H9 (cell line): ENCODE results near the gene RAB33B. TPM values are rescaled to one million over a fixed set of nuclear protein-coding genes. Genes with fewer than 3 reads are reported as not detected.
"Not testable (repeated sequence)": the region's sequence is repeated elsewhere in the genome, so short reads cannot be mapped to it uniquely, and the experiment has no call there.

Source experiments
- DNase-seq: peaks from one replicate; pipeline ENCODE4 v3.0.0-alpha.2; 2017
- H2AFZ ChIP-seq: one replicate; pipeline ENCODE4 v1.6.1; 2013; ENCODE audit warnings: mild to moderate bottlenecking, low read length, control low read depth, moderate library complexity
- H2AK5ac ChIP-seq: 2 replicates; pipeline ENCODE4 v1.6.1; 2013; ENCODE audit warnings: low read length, control low read depth, mixed read lengths; ENCODE audit not compliant: insufficient read length
- H2BK120ac ChIP-seq: one replicate; pipeline ENCODE4 v1.6.1; 2013; ENCODE audit warnings: low read depth, mild to moderate bottlenecking, low read length, control low read depth, inconsistent platforms; ENCODE audit not compliant: poor library complexity, severe bottlenecking
- H2BK12ac ChIP-seq: 2 replicates; pipeline ENCODE4 v1.6.1; 2013; ENCODE audit warnings: low read length, control low read depth, mixed read lengths, low read depth; ENCODE audit not compliant: insufficient read length
- H2BK15ac ChIP-seq: 2 replicates; pipeline ENCODE4 v1.6.1; 2013; ENCODE audit warnings: low read depth, low read length, control low read depth
- H2BK20ac ChIP-seq: one replicate; pipeline ENCODE4 v1.6.1; 2013; ENCODE audit warnings: low read depth, mild to moderate bottlenecking, low read length, control low read depth, inconsistent platforms; ENCODE audit not compliant: poor library complexity, severe bottlenecking
- H2BK5ac ChIP-seq: 2 replicates; pipeline ENCODE4 v1.6.1; 2013; ENCODE audit warnings: low read length, control low read depth, mixed read lengths; ENCODE audit not compliant: insufficient read length
- H3K14ac ChIP-seq: 2 replicates; pipeline ENCODE4 v1.6.1; 2013; ENCODE audit warnings: low read length, control low read depth; ENCODE audit not compliant: insufficient read depth
- H3K18ac ChIP-seq: 2 replicates; pipeline ENCODE4 v1.6.1; 2013; ENCODE audit warnings: low read depth, mild to moderate bottlenecking, mixed read lengths, low read length, control low read depth; ENCODE audit not compliant: insufficient read length
- H3K23ac ChIP-seq: 2 replicates; pipeline ENCODE4 v1.6.1; 2013; ENCODE audit warnings: low read length, control low read depth, mixed read lengths, low read depth; ENCODE audit not compliant: insufficient read length
- H3K23me2 ChIP-seq: 2 replicates; pipeline ENCODE4 v1.6.1; 2013; ENCODE audit warnings: low read depth, mild to moderate bottlenecking, mixed read lengths, low read length, control low read depth; ENCODE audit not compliant: insufficient read length, poor library complexity, severe bottlenecking
- H3K27ac ChIP-seq: 2 replicates; pipeline ENCODE4 v1.5.1; 2013; ENCODE audit warnings: low read length, control low read depth, mixed read lengths, low read depth; ENCODE audit not compliant: insufficient read length
- H3K27me3 ChIP-seq: 2 replicates; pipeline ENCODE4 v1.6.1; 2013; ENCODE audit warnings: low read length, control low read depth, inconsistent platforms; ENCODE audit not compliant: insufficient read depth
- H3K4ac ChIP-seq: 2 replicates; pipeline ENCODE4 v1.6.1; 2013; ENCODE audit warnings: low read depth, mild to moderate bottlenecking, control low read depth, inconsistent platforms, low read length, moderate library complexity
- H3K4me1 ChIP-seq: 2 replicates; pipeline ENCODE4 v1.6.1; 2013; ENCODE audit warnings: low read length, control low read depth, inconsistent platforms; ENCODE audit not compliant: insufficient read depth
- H3K4me2 ChIP-seq: 2 replicates; pipeline ENCODE4 v1.6.1; 2013; ENCODE audit warnings: low read length, control low read depth, mixed read lengths; ENCODE audit not compliant: insufficient read length, insufficient read depth
- H3K56ac ChIP-seq: 2 replicates; pipeline ENCODE4 v1.6.1; 2013; ENCODE audit warnings: low read depth, mild to moderate bottlenecking, mixed read lengths, low read length, control low read depth; ENCODE audit not compliant: insufficient read length
- H3K79me1 ChIP-seq: 2 replicates; pipeline ENCODE4 v1.6.1; 2013; ENCODE audit warnings: low read depth, mild to moderate bottlenecking, moderate library complexity, low read length, control low read depth, inconsistent platforms; ENCODE audit not compliant: insufficient read depth, poor library complexity, severe bottlenecking
- H3K79me2 ChIP-seq: 2 replicates; pipeline ENCODE4 v1.6.1; 2013; ENCODE audit warnings: low read length, control low read depth, inconsistent platforms; ENCODE audit not compliant: insufficient read depth
- H3K9ac ChIP-seq: 2 replicates; pipeline ENCODE4 v1.6.1; 2013; ENCODE audit warnings: low read length, control low read depth, mixed read lengths; ENCODE audit not compliant: insufficient read length; ENCODE audit errors: extremely low read depth
- H3K9me3 ChIP-seq: one replicate; pipeline ENCODE4 v1.6.1; 2013; ENCODE audit warnings: low read depth, low read length, inconsistent platforms; ENCODE audit not compliant: control insufficient read depth
- H3T11ph ChIP-seq: one replicate; pipeline ENCODE4 v1.6.1; 2013; ENCODE audit warnings: mild to moderate bottlenecking, low read length, control low read depth, inconsistent platforms
- H4K20me1 ChIP-seq: one replicate; pipeline ENCODE4 v1.6.1; 2013; ENCODE audit not compliant: control insufficient read depth, insufficient read length, insufficient read depth
- H4K5ac ChIP-seq: 2 replicates; pipeline ENCODE4 v1.6.1; 2013; ENCODE audit warnings: low read depth, mild to moderate bottlenecking, mixed read lengths, low read length, control low read depth; ENCODE audit not compliant: insufficient read length
- H4K8ac ChIP-seq: replicated peaks from 2 replicates; pipeline ENCODE4 v1.6.1; 2013; ENCODE audit warnings: low read length, control low read depth, mixed read lengths, low read depth; ENCODE audit not compliant: insufficient read length
- H4K91ac ChIP-seq: 2 replicates; pipeline ENCODE4 v1.6.1; 2013; ENCODE audit warnings: low read depth, mild to moderate bottlenecking, moderate library complexity, mixed read lengths, low read length, control low read depth; ENCODE audit not compliant: insufficient read length
- H3K27ac Mint-ChIP-seq, 3 experiments: 2 replicates in 2 of 3; 3 replicates in 1 of 3; pipeline ENCODE4 v1.8.0; 2020 to 2021; ENCODE audit warnings: mixed read lengths in 3 of 3, mild to moderate bottlenecking in 1 of 3, moderate library complexity in 1 of 3
- H3K27me3 Mint-ChIP-seq: 2 replicates; pipeline ENCODE4 v1.8.0; 2021; ENCODE audit warnings: low read depth, mild to moderate bottlenecking, moderate library complexity, mixed read lengths
- H3K36me3 Mint-ChIP-seq, 3 experiments: 2 replicates in 2 of 3; 3 replicates in 1 of 3; pipeline ENCODE4 v1.8.0; 2020 to 2021; ENCODE audit warnings: low read depth in 3 of 3, mixed read lengths in 3 of 3; ENCODE audit not compliant: insufficient read depth in 1 of 3
- H3K4me1 Mint-ChIP-seq, 2 experiments: 2 replicates each; pipeline ENCODE4 v1.8.0; 2020; ENCODE audit warnings: mixed read lengths in 2 of 2
- H3K4me3 Mint-ChIP-seq, 2 experiments: 2 replicates in 1 of 2; 3 replicates in 1 of 2; pipeline ENCODE4 v1.8.0; 2020 to 2021; ENCODE audit warnings: mild to moderate bottlenecking in 2 of 2, mixed read lengths in 2 of 2, moderate library complexity in 1 of 2
- H3K9me3 Mint-ChIP-seq, 2 experiments: 2 replicates in 1 of 2; 3 replicates in 1 of 2; pipeline ENCODE4 v1.8.0; 2020; ENCODE audit warnings: mild to moderate bottlenecking in 2 of 2, mixed read lengths in 2 of 2, moderate library complexity in 1 of 2
- WGBS: extraction: QIAGEN DNeasy Blood & Tissue Kit; methylation state at CpG from one replicate; pipeline ENCODE4 v1.1.7; 2013; ENCODE audit warnings: missing lambda C conversion rate, low lambda C conversion rate, mixed read lengths; ENCODE audit not compliant: insufficient read length; ENCODE audit errors: extremely low coverage; 5-methylcytosine and 5-hydroxymethylcytosine counted together
- total RNA-seq: library from RNA; stranded (reverse); gene quantifications from 2 replicates; pipeline ENCODE4 v1.2.1, GENCODE V29; 2021

The RAB33B gene
- total RNA-seq, 1 experiment from 2014 or later: 7.7 TPM

DNA sequence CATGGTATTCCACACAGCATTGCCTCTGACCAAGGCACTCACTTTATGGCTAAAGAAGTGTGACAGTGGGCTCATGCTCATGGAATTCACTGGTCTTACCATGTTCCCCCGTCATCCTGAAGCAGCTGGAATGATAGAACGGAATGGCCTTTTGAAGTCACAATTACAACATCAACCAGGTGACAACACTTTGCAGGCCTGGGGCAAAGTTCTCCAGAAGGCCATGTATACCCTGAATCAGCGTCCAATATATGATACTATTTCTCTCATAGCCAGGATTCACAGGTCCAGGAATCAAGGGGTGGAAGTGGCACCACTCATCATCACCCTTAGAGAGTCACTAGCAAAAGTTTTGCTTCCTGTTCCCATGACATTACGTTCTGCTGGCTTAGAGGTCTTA, 6.8 kb upstream of the RAB33B start:
- H2BK5ac ChIP-seq, H3K27ac ChIP-seq, H2BK15ac ChIP-seq, H3K9me3 ChIP-seq, DNase-seq, H3K79me1 ChIP-seq, H3K4me2 ChIP-seq, H3K9me3 Mint-ChIP-seq, H3K56ac ChIP-seq, H3K23ac ChIP-seq, H4K5ac ChIP-seq, H3K79me2 ChIP-seq, H4K20me1 ChIP-seq, H4K91ac ChIP-seq, H4K8ac ChIP-seq, H3K36me3 Mint-ChIP-seq, H3K27me3 ChIP-seq, H3K18ac ChIP-seq, H3K9ac ChIP-seq, H2AFZ ChIP-seq, H2BK20ac ChIP-seq, H3K27ac Mint-ChIP-seq, H3K27me3 Mint-ChIP-seq, H3K14ac ChIP-seq, H2BK120ac ChIP-seq, H3K4me3 Mint-ChIP-seq, H3K4me1 ChIP-seq, H2BK12ac ChIP-seq, H3K23me2 ChIP-seq, H2AK5ac ChIP-seq, H3K4ac ChIP-seq, H3K4me1 Mint-ChIP-seq, H3T11ph ChIP-seq: not testable (repeated sequence)
- WGBS: no CpG with 5 or more reads among the region's 4 CpGs
